Activated gamma-delta T cell (primary cell): ENCODE results near the gene GEMIN4.

Experiments
- DNase-seq: peaks from one replicate; lab custom pipeline; 2025; lab: John Stamatoyannopoulos, UW

The GEMIN4 gene

GRCh38 chr17:740240-741017, 11.6 kb downstream of the GEMIN4 start:
- no peak for DNase-seq

GRCh38 chr17:737561-738113, 14.4 kb downstream of the GEMIN4 start:
- no peak for DNase-seq

GRCh38 chr17:733743-734142, 18.3 kb downstream of the GEMIN4 start:
- no peak for DNase-seq

GRCh38 chr17:732902-733720, 19.0 kb downstream of the GEMIN4 start:
- DNase-seq: no peak

- DNase-seq: peak; percentile 50
Observed at GRCh38 chr17:732067-732901, 19.8 kb downstream of the GEMIN4 start, which contains the start of gene TLCD3A. TSS of gene TLCD3A (plus strand) at chr17:732596. CDS start at chr17:732648, 52 bp downstream.

- DNase-seq: no peak
Observed at GRCh38 chr17:731644-732066, 20.4 kb downstream of the GEMIN4 start.

GRCh38 chr17:728911-729310, 23.2 kb downstream of the GEMIN4 start:
- DNase-seq: no peak

GRCh38 chr17:726271-726919, 25.7 kb downstream of the GEMIN4 start:
- DNase-seq: no peak

- DNase-seq: no peak
Observed at GRCh38 chr17:725746-726145, 26.3 kb downstream of the GEMIN4 start.

- DNase-seq: no peak
Observed at GRCh38 chr17:725084-725483, 27.0 kb downstream of the GEMIN4 start.

- no peak for DNase-seq
Observed at GRCh38 chr17:721540-721937, 30.5 kb downstream of the GEMIN4 start.

GRCh38 chr17:720706-721539, 31.1 kb downstream of the GEMIN4 start:
- DNase-seq: no peak

- no peak for DNase-seq
Observed at GRCh38 chr17:718075-718474, 34.0 kb downstream of the GEMIN4 start.

- DNase-seq: no peak
Observed at GRCh38 chr17:708132-708531, 43.9 kb downstream of the GEMIN4 start.

- DNase-seq: no peak
Observed at GRCh38 chr17:705863-706262, 46.2 kb downstream of the GEMIN4 start.

- DNase-seq: no peak
Observed at GRCh38 chr17:705011-705410, 47.1 kb downstream of the GEMIN4 start.

GRCh38 chr17:704111-704864, 47.8 kb downstream of the GEMIN4 start:
- DNase-seq: no peak

- no peak for DNase-seq
Observed at GRCh38 chr17:703081-703875, 48.8 kb downstream of the GEMIN4 start.
